DND-41 (cell line): ENCODE measurements around the gene FOLR2.
A peak's percentile ranks its signal among the peaks of the same experiment; 100 is the strongest.

ENCODE experiments used
- ATAC-seq: fragments of 200-7000 bp; cut with Tn5 transposase; 3 replicates; pipeline ENCODE4 v1.9.1; 2021; ENCODE audit warnings: low read depth; ENCODE audit not compliant: insufficient read depth
- DNase-seq: peaks from one replicate; pipeline ENCODE4 v3.0.0-alpha.2; 2020
- H2AFZ ChIP-seq: 2 replicates; pipeline ENCODE4 v1.6.0; 2012; ENCODE audit warnings: low read depth, low read length
- H3K27ac ChIP-seq: 2 replicates; pipeline ENCODE4 v1.5.1; 2012; ENCODE audit warnings: low read length, inconsistent platforms
- H3K27me3 ChIP-seq: fragments of 200-600 bp; sonication (generic); 2 replicates; pipeline ENCODE4 v1.6.0; 2012; ENCODE audit warnings: low read length, mild to moderate bottlenecking, inconsistent platforms; ENCODE audit not compliant: insufficient read depth, poor library complexity
- H3K36me3 ChIP-seq: 2 replicates; pipeline ENCODE4 v1.5.1; 2012; ENCODE audit warnings: low read length, inconsistent platforms; ENCODE audit not compliant: insufficient read depth
- H3K4me1 ChIP-seq: 2 replicates; pipeline ENCODE4 v1.5.1; 2012; ENCODE audit warnings: mild to moderate bottlenecking, low read length; ENCODE audit not compliant: insufficient read depth
- H3K4me2 ChIP-seq: 2 replicates; pipeline ENCODE4 v1.6.0; 2012; ENCODE audit warnings: mild to moderate bottlenecking, moderate library complexity, low read length, inconsistent platforms; ENCODE audit not compliant: insufficient read depth
- H3K4me3 ChIP-seq, 2 experiments: fragments of 200-600 bp in 1 of 2; shearing (Covaris generic) in 1 of 2; 2 replicates each; pipeline ENCODE4 v1.5.1; 2012 to 2016; ENCODE audit warnings: inconsistent platforms in 2 of 2, low read length in 2 of 2, mild to moderate bottlenecking in 2 of 2, low read depth in 1 of 2, moderate library complexity in 1 of 2
- H3K79me2 ChIP-seq: 2 replicates; pipeline ENCODE4 v1.6.0; 2012; ENCODE audit warnings: low read length, inconsistent platforms; ENCODE audit not compliant: insufficient read depth
- H3K9ac ChIP-seq: 2 replicates; pipeline ENCODE4 v1.6.0; 2012; ENCODE audit warnings: low read depth, mild to moderate bottlenecking, inconsistent platforms, low read length, moderate library complexity
- H3K9me3 ChIP-seq: 2 replicates; pipeline ENCODE4 v1.5.1; 2012; ENCODE audit warnings: low read length, moderate library complexity, mild to moderate bottlenecking, inconsistent platforms; ENCODE audit not compliant: insufficient read depth, severe bottlenecking
- H4K20me1 ChIP-seq: 2 replicates; pipeline ENCODE4 v1.6.0; 2012; ENCODE audit warnings: low read length; ENCODE audit not compliant: insufficient read depth
- CTCF ChIP-seq: IDR thresholded peaks from 2 replicates; pipeline ENCODE4 v1.5.1; 2012; ENCODE audit warnings: borderline replicate concordance, low read length, moderate library complexity, mild to moderate bottlenecking; ENCODE audit not compliant: poor library complexity, severe bottlenecking; ENCODE audit errors: extremely low read depth
- EZH2 ChIP-seq: IDR thresholded peaks from 3 replicates; pipeline ENCODE4 v1.6.1; 2012; ENCODE audit warnings: borderline replicate concordance, low read depth, mild to moderate bottlenecking, moderate library complexity, low read length, inconsistent platforms; ENCODE audit not compliant: severe bottlenecking

Gene FOLR2

DNA sequence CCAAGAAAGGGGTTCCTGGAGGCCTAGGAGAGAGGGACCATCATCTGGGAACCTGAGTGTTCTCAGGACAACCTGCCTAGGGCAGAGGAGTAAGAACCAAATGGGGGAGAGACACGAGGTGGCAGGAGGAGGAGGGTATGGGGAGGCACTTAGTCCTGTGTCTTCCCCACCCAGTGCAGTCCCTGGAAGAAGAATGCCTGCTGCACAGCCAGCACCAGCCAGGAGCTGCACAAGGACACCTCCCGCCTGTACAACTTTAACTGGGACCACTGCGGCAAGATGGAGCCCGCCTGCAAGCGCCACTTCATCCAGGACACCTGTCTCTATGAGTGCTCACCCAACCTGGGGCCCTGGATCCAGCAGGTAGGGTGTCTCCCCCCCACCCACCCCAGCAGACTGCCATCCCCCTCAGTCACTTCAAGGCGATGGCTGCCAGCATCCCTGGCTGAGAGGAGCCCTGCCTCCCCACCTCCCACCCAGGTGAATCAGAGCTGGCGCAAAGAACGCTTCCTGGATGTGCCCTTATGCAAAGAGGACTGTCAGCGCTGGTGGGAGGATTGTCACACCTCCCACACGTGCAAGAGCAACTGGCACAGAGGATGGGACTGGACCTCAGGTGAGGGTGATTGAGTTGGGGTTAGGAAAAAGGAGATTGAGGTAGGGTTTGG, 4.2 kb downstream of the FOLR2 start:
- H3K4me2 ChIP-seq, result no peak overlapping the region
- no peaks in the 10 kb centered on the region; the same call in 1 of the 2 replicates for H3K36me3 ChIP-seq
- no peaks in the 10 kb centered on the region for H3K9me3 ChIP-seq
- DNase-seq (no peak), ATAC-seq (no peak)
- TF ChIP-seq CTCF (no peak), EZH2 (no peak)
- H3K4me1 ChIP-seq, result peaks cover 16% of the 10 kb centered on the region
- no peak overlapping the region for H3K9ac ChIP-seq
- no peak overlapping the region for H3K4me3 ChIP-seq
- peaks cover 16% of the 10 kb centered on the region for H3K27me3 ChIP-seq
- no peak overlapping the region for H3K27ac ChIP-seq
- H3K79me2 ChIP-seq, result peaks cover 21% of the 10 kb centered on the region
- no peaks in the 10 kb centered on the region for H4K20me1 ChIP-seq
- H2AFZ ChIP-seq, result no peak overlapping the region

- H3K27me3 ChIP-seq, result peaks cover 15% of the 10 kb centered on the region
- H3K27ac ChIP-seq, result no peak overlapping the region
- peaks cover 3% of the 10 kb centered on the region for H3K36me3 ChIP-seq
- no peak for TF ChIP-seq CTCF
- TF ChIP-seq EZH2, result no peak
- H3K79me2 ChIP-seq, result peaks cover 25% of the 10 kb centered on the region
- H4K20me1 ChIP-seq, result peaks cover 2% of the 10 kb centered on the region; the same call in 1 of the 2 replicates
- peak overlapping the region; percentile 33 for H2AFZ ChIP-seq
- no peak overlapping the region for H3K9ac ChIP-seq
- H3K4me1 ChIP-seq, result peaks cover 23% of the 10 kb centered on the region
- DNase-seq, result no peak
- no peaks in the 10 kb centered on the region for H3K9me3 ChIP-seq
- H3K4me3 ChIP-seq, result no peak overlapping the region
- no peak for ATAC-seq
- H3K4me2 ChIP-seq, result no peak overlapping the region
Measured at GRCh38 chr11:72221386-72222075, 4.9 kb downstream of the FOLR2 start.

DNA sequence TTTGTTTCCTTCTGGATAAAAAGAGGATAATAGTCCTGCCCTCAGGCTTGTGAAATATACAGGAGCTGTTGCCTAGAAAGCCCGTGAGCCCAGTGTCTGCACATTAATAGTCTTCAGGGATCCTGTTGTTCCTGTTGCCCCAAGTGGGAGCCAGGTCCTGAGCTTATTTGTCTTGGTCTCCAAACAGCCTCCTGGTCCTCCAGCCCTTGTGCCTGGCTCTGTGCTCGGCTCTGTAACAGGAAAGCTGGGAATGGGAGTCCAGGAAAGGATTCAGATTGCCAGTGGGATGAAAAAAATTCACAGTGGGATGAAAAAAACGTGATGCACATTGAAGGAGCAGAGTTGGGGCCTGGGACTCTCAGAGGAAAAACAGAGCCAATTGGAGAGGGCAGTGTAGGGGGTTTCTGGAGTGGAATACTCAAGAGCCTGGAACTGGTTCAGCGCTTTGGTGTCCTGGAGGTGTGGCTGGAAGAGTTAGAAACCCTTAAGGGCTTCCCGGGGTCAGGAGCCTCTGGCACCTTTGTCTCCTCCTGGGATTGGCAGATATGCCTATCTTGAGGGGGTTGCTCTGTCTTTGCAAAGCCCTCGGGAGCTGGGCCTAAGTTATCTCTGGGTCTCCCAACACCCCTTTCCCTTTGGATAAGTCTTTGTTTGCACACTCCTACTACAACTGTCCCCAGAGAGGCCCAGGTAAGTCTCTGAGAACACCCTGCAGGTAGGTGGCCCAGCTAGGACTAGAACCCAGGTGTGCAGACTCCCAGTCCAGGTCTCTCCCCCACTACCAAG, 5.7 kb downstream of the FOLR2 start:
- peaks cover 12% of the 10 kb centered on the region for H3K27me3 ChIP-seq
- peak overlapping the region; percentile 92 for H3K9ac ChIP-seq
- TF ChIP-seq CTCF (no peak), EZH2 (no peak)
- H2AFZ ChIP-seq, result peak overlapping the region; percentile 96
- H3K4me3 ChIP-seq, result peak overlapping the region; percentile 95 to 96
- ATAC-seq (no peak), DNase-seq (no peak)
- peak overlapping the region; percentile 99 for H3K4me2 ChIP-seq
- H3K36me3 ChIP-seq, result peaks cover 10% of the 10 kb centered on the region
- peaks cover 29% of the 10 kb centered on the region for H3K4me1 ChIP-seq
- no peaks in the 10 kb centered on the region for H3K9me3 ChIP-seq
- H3K27ac ChIP-seq, result peak overlapping the region; percentile 97
- H4K20me1 ChIP-seq, result peaks cover 7% of the 10 kb centered on the region; the same call in 1 of the 2 replicates
- H3K79me2 ChIP-seq, result peaks cover 33% of the 10 kb centered on the region
